ENCODE data around the gene IQUB.

Gene IQUB

GRCh38 chr7:123534383-123535260 lies at the start of gene IQUB:
Gene IQUB (minus strand): TSS chr7:123534595. CDS start chr7:123512340, 22,255 bp downstream.
- ChIA-PET POLR2A (interaction anchor here (0.6 to 1.6 kb wide), 5 partner anchors 40 to 1310 kb away, joined by 3 to 8 read pairs (median 6); no protein-coding TSS in a partner anchor), CTCF (interaction anchor here (0.6 to 3.0 kb wide), 5 partner anchors 24 to 144 kb away, joined by 3 to 17 read pairs (median 3); no protein-coding TSS in a partner anchor)
- peak within 1 kb of the TSS; percentile 80 for H3K4me3 ChIP-seq (ENCODE audit: low read depth, low read length)
- no peaks in the 10 kb centered on the region for H3K36me3 ChIP-seq (ENCODE audit: control insufficient read depth in 2 of 2, insufficient read depth in 1 of 2, low read length in 2 of 2)
- no peaks in the 10 kb centered on the region for H3K4me1 ChIP-seq (ENCODE audit: control insufficient read depth, insufficient read depth, low read length)
- peak within 1 kb of the TSS; percentile 38; the same call in 1 of the 2 replicates for H3K27ac ChIP-seq (ENCODE audit: extremely low read depth, low read depth, low read length)
- no peaks in the 10 kb centered on the region for H3K9me3 ChIP-seq (ENCODE audit: control insufficient read depth, insufficient read depth, low read depth, low read length)
- TF ChIP-seq ZBTB10 (tag by site-specific recombination; IDR thresholded peaks at IDR 0.05) (no peak), SP7 (tag by site-specific recombination; IDR thresholded peaks at IDR 0.05) (0 out of 2 replicates have a peak, but pooled peaks have one; percentile 9), ZNF488 (tag by site-specific recombination; IDR thresholded peaks at IDR 0.05) (no peak), ZBTB21 (tag by site-specific recombination; IDR thresholded peaks at IDR 0.05) (no peak), RBAK (tag by site-specific recombination; IDR thresholded peaks at IDR 0.05) (no peak), TCF7L2 (IDR thresholded peaks at IDR 0.05; ENCODE audit: borderline replicate concordance, low read depth, low read length) (no peak), ZNF394 (tag by site-specific recombination; IDR thresholded peaks at IDR 0.05; ENCODE audit: borderline replicate concordance) (peak; percentile 90; the same call in 1 of the 2 replicates), OVOL3 (tag by site-specific recombination; IDR thresholded peaks at IDR 0.05) (no peak), KLF17 (tag by site-specific recombination; IDR thresholded peaks at IDR 0.05) (no peak), KLF1 (tag by site-specific recombination; IDR thresholded peaks at IDR 0.05) (peak; percentile 83), GFI1B (tag by site-specific recombination; IDR thresholded peaks at IDR 0.05) (no peak), ZNF561 (tag by site-specific recombination; IDR thresholded peaks at IDR 0.05; ENCODE audit: borderline replicate concordance) (no peak), KLF10 (tag by site-specific recombination; IDR thresholded peaks at IDR 0.05) (no peak), ZNF341 (tag by site-specific recombination; IDR thresholded peaks at IDR 0.05; ENCODE audit: low read depth) (peak; percentile 68), ZNF843 (tag by site-specific recombination; IDR thresholded peaks at IDR 0.05) (peak; percentile 48; the same call in 1 of the 2 replicates), ZNF692 (tag by site-specific recombination; IDR thresholded peaks at IDR 0.05) (0 out of 2 replicates have a peak, but pooled peaks have one; percentile 14), ZFP3 (tag by site-specific recombination; IDR thresholded peaks at IDR 0.05; ENCODE audit: low read depth) (no peak), ZNF626 (tag by site-specific recombination; IDR thresholded peaks at IDR 0.05) (no peak), AEBP2 (tag by site-specific recombination; IDR thresholded peaks at IDR 0.05; ENCODE audit: borderline replicate concordance) (no peak), WT1 (tag by site-specific recombination; IDR thresholded peaks at IDR 0.05) (peak; percentile 66), YY1 (tag by site-specific recombination; IDR thresholded peaks at IDR 0.05) (no peak), ZFP69B (tag by site-specific recombination; IDR thresholded peaks at IDR 0.05) (peak; percentile 78), ZBTB20 (tag by site-specific recombination; IDR thresholded peaks at IDR 0.05) (no peak), PATZ1 (tag by site-specific recombination; IDR thresholded peaks at IDR 0.05) (peak; percentile 92), GLI2 (tag by site-specific recombination; IDR thresholded peaks at IDR 0.05; ENCODE audit: borderline replicate concordance, low read depth) (no peak), GLIS1 (tag by site-specific recombination; IDR thresholded peaks at IDR 0.05) (peak; percentile 76), ZNF175 (tag by site-specific recombination; IDR thresholded peaks at IDR 0.05) (no peak), KLF16 (tag by site-specific recombination; IDR thresholded peaks at IDR 0.05) (peak; percentile 63; the same call in 1 of the 2 replicates)

Data from HEK293 (cell line).